Keratinocyte (primary cell): ENCODE results near the gene APBB2. TPM values are rescaled to one million over a fixed set of nuclear protein-coding genes. Genes with fewer than 3 reads are reported as not detected.

Experiments used
- DNase-seq: peaks from one replicate; pipeline ENCODE4 v3.0.0-alpha.2; 2011; ENCODE audit warnings: low read depth, missing footprints, low spot score
- FAIRE-seq: peaks from 2 replicates; lab custom pipeline; 2011; peaks lifted over from hg19 to GRCh38; lab: Jason Lieb, UNC
- H2AFZ ChIP-seq: 2 replicates; pipeline ENCODE4 v1.6.0; 2012; ENCODE audit warnings: low read length, control low read depth, inconsistent platforms; ENCODE audit not compliant: control insufficient read depth
- H3K27ac ChIP-seq: 2 replicates; pipeline ENCODE4 v1.5.1; 2011; ENCODE audit warnings: low read length; ENCODE audit not compliant: control insufficient read depth, insufficient read depth
- H3K27me3 ChIP-seq: 3 replicates; pipeline ENCODE4 v1.6.0; 2011; ENCODE audit warnings: low read length; ENCODE audit not compliant: control insufficient read depth, insufficient read depth; ENCODE audit errors: extremely low read depth
- H3K36me3 ChIP-seq, 2 experiments: 2 replicates in 1 of 2; 3 replicates in 1 of 2; pipeline ENCODE4 v1.5.1; 2011; ENCODE audit warnings: low read length in 2 of 2, mild to moderate bottlenecking in 1 of 2; ENCODE audit not compliant: control insufficient read depth in 2 of 2, insufficient read depth in 2 of 2; ENCODE audit errors: extremely low read depth in 1 of 2
- H3K4me1 ChIP-seq: 3 replicates; pipeline ENCODE4 v1.5.1; 2011; ENCODE audit warnings: low read length; ENCODE audit not compliant: control insufficient read depth, insufficient read depth; ENCODE audit errors: extremely low read depth
- H3K4me2 ChIP-seq: 3 replicates; pipeline ENCODE4 v1.6.0; 2011; ENCODE audit warnings: low read depth, low read length; ENCODE audit not compliant: control insufficient read depth, insufficient read depth; ENCODE audit errors: extremely low read depth
- H3K4me3 ChIP-seq, 3 experiments: fragments of 200-600 bp in 1 of 3; sonication (generic) in 1 of 3; 2 replicates in 2 of 3; 3 replicates in 1 of 3; pipeline ENCODE4 v1.5.1; 2011 to 2016; ENCODE audit warnings: low read length in 3 of 3, mild to moderate bottlenecking in 3 of 3, control low read depth in 2 of 3, inconsistent platforms in 1 of 3, low read depth in 1 of 3, mixed read lengths in 1 of 3, mixed run types in 1 of 3, moderate library complexity in 1 of 3; ENCODE audit not compliant: control insufficient read depth in 2 of 3, insufficient read depth in 2 of 3; ENCODE audit errors: extremely low read depth in 1 of 3
- H3K79me2 ChIP-seq: 2 replicates; pipeline ENCODE4 v1.6.0; 2012; ENCODE audit warnings: low read length; ENCODE audit not compliant: control insufficient read depth, insufficient read depth
- H3K9ac ChIP-seq: 3 replicates; pipeline ENCODE4 v1.6.0; 2011; ENCODE audit warnings: low read length; ENCODE audit not compliant: control insufficient read depth, insufficient read depth; ENCODE audit errors: extremely low read depth
- H3K9me1 ChIP-seq: 3 replicates; pipeline ENCODE4 v1.6.0; 2011; ENCODE audit warnings: low read length; ENCODE audit not compliant: control insufficient read depth, insufficient read depth; ENCODE audit errors: extremely low read depth
- H3K9me3 ChIP-seq: 2 replicates; pipeline ENCODE4 v1.5.1; 2012; ENCODE audit warnings: low read depth, low read length; ENCODE audit not compliant: control insufficient read depth
- H4K20me1 ChIP-seq: 3 replicates; pipeline ENCODE4 v1.6.0; 2011; ENCODE audit warnings: low read length; ENCODE audit not compliant: control insufficient read depth, insufficient read depth; ENCODE audit errors: extremely low read depth
- CTCF ChIP-seq, 3 experiments: IDR thresholded peaks in 1 of 3; conservative IDR thresholded peaks in 1 of 3; optimal IDR thresholded peaks in 1 of 3; 2 replicates in 2 of 3; 3 replicates in 1 of 3; pipeline versions ENCODE3 to v1.5.1; 2011; ENCODE audit warnings: low read length in 3 of 3, mild to moderate bottlenecking in 3 of 3, moderate library complexity in 2 of 3, control low read depth in 1 of 3, inconsistent platforms in 1 of 3; ENCODE audit not compliant: insufficient read depth in 2 of 3; ENCODE audit errors: extremely low read depth in 1 of 3
- EZH2 ChIP-seq: IDR thresholded peaks from one replicate; pipeline ENCODE4 v1.6.1; 2012; ENCODE audit warnings: inconsistent platforms, mild to moderate bottlenecking, low read length, moderate library complexity
- dilution Hi-C: fragments of 300-500 bp; cut with MboI; formaldehyde crosslinking; loops from one replicate; pipeline ENCODE4 v1.7.0; 2020; ENCODE audit warnings: low sequenced_read_pairs; ENCODE audit not compliant: extremely low pct_ligation_motif_present
- polyA plus RNA-seq, 5 experiments: library from polyadenylated mRNA; depleted of rRNA in 3 of 5; stranded (reverse) in 3 of 5; stranded (forward) in 1 of 5; unstranded in 1 of 5; fragments of >200 nt; gene quantifications; 1 replicate in 1 of 5; 2 replicates in 3 of 5; 3 replicates in 1 of 5; pipeline versions ENCODE4 v1.2.1 to v1.2.3, GENCODE V29; 2011 to 2012; ENCODE audit warnings: missing spikeins in 2 of 5, low read depth in 1 of 5, low replicate concordance in 1 of 5

APBB2 gene
- polyA plus RNA-seq, 1 donor (not counting 4 experiments of a cell fraction or from before 2014, with no cell fraction given): 57.3 TPM

- Histone ChIP-seq H3K27me3 (no peaks in the 10 kb centered on the region), H3K4me3 (peak overlapping the region in 2 of 3 experiments; percentile 6 to 10), H3K4me2 (peak overlapping the region; percentile 45), H3K79me2 (peaks cover 47% of the 10 kb centered on the region), H2AFZ (no peak overlapping the region), H3K9me1 (no peaks in the 10 kb centered on the region), H3K27ac (peak overlapping the region; percentile 71), H3K9me3 (no peaks in the 10 kb centered on the region), H3K4me1 (peaks cover 72% of the 10 kb centered on the region), H4K20me1 (no peaks in the 10 kb centered on the region), H3K36me3 (peaks cover 0 to 6% of the 10 kb centered on the region in 2 experiments), H3K9ac (peak overlapping the region; percentile 48)
- FAIRE-seq (peak; percentile 96), DNase-seq (peak; percentile 87)
- TF ChIP-seq CTCF (optimal IDR thresholded peaks at IDR 0.05 in 1 of 3, IDR thresholded peaks at IDR 0.05 in 1 of 3, conservative IDR thresholded peaks at IDR 0.05 in 1 of 3; ENCODE audit: extremely low read depth in 1 of 3, insufficient read depth in 2 of 3, low read length in 3 of 3): no peak
- TF ChIP-seq EZH2: no peak
- dilution Hi-C loops: no loop called here
These were observed 54.1 kb downstream of the APBB2 start for GRCh38 chr4:41160012-41160789.

- H3K36me3 ChIP-seq: peaks cover 0 to 6% of the 10 kb centered on the region in 2 experiments
- peak; percentile 51 for FAIRE-seq
- TF ChIP-seq EZH2 (no peak), CTCF (optimal IDR thresholded peaks at IDR 0.05 in 1 of 3, IDR thresholded peaks at IDR 0.05 in 1 of 3, conservative IDR thresholded peaks at IDR 0.05 in 1 of 3; ENCODE audit: extremely low read depth in 1 of 3, insufficient read depth in 2 of 3, low read length in 3 of 3) (no peak)
- H3K27me3 ChIP-seq: no peaks in the 10 kb centered on the region
- dilution Hi-C loops: no loop called here
- H2AFZ ChIP-seq: no peak overlapping the region
- H3K4me2 ChIP-seq: peak overlapping the region; percentile 22
- peak overlapping the region; percentile 71 for H3K27ac ChIP-seq
- no peak overlapping the region for H3K4me3 ChIP-seq
- no peaks in the 10 kb centered on the region for H4K20me1 ChIP-seq
- no peaks in the 10 kb centered on the region for H3K9me3 ChIP-seq
- no peak for DNase-seq
- H3K4me1 ChIP-seq: peaks cover 78% of the 10 kb centered on the region
- H3K9ac ChIP-seq: no peak overlapping the region
- H3K9me1 ChIP-seq: no peaks in the 10 kb centered on the region
- H3K79me2 ChIP-seq: peaks cover 45% of the 10 kb centered on the region
These were observed 55.6 kb downstream of the APBB2 start for GRCh38 chr4:41158756-41159155.
